Measurements from ENCODE around the gene BAX.
"Not testable (repeated sequence)": the region's sequence is repeated elsewhere in the genome, so short reads cannot be mapped to it uniquely, and the experiment has no call there.

Gene BAX

DNA sequence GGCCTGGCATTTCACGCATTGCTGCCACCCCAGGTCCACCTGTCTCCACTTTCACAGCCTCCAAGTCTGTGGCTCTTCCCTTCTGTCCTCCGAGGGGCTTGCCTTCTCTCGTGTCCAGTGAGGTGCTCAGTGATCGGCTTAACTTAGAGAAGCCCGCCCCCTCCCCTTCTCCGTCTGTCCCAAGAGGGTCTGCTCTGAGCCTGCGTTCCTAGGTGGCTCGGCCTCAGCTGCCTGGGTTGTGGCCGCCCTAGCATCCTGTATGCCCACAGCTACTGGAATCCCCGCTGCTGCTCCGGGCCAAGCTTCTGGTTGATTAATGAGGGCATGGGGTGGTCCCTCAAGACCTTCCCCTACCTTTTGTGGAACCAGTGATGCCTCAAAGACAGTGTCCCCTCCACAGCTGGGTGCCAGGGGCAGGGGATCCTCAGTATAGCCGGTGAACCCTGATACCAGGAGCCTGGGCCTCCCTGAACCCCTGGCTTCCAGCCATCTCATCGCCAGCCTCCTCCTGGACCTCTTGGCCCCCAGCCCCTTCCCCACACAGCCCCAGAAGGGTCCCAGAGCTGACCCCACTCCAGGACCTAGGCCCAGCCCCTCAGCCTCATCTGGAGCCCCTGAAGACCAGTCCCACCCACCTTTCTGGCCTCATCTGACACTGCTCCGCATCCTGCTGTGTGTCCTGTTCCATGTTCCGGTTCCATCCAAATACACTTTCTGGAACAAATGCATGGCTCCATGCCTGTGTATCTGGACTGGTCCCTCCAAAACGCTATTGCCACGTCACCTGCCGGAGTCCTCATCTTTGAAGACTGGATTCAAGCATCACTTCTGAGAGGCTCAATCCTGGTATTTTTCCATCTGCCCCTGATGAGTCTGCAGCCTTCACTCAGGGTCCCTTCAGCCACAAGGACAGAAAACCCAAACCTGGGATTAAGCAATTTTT, 31.9 kb upstream of the BAX start:
- no peak overlapping the region for H3K4me3 ChIP-seq (ENCODE audit: control insufficient read depth, low read depth, low read length)
- TF ChIP-seq, protein P1, sequence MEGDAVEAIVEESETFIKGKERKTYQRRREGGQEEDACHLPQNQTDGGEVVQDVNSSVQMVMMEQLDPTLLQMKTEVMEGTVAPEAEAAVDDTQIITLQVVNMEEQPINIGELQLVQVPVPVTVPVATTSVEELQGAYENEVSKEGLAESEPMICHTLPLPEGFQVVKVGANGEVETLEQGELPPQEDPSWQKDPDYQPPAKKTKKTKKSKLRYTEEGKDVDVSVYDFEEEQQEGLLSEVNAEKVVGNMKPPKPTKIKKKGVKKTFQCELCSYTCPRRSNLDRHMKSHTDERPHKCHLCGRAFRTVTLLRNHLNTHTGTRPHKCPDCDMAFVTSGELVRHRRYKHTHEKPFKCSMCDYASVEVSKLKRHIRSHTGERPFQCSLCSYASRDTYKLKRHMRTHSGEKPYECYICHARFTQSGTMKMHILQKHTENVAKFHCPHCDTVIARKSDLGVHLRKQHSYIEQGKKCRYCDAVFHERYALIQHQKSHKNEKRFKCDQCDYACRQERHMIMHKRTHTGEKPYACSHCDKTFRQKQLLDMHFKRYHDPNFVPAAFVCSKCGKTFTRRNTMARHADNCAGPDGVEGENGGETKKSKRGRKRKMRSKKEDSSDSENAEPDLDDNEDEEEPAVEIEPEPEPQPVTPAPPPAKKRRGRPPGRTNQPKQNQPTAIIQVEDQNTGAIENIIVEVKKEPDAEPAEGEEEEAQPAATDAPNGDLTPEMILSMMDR (IDR thresholded peaks at IDR 0.05; ENCODE audit: control insufficient read depth, insufficient read depth, low read depth, low read length, missing control alignments) = no peak
- DNase-seq (ENCODE audit: low read depth) = no peak

DNA sequence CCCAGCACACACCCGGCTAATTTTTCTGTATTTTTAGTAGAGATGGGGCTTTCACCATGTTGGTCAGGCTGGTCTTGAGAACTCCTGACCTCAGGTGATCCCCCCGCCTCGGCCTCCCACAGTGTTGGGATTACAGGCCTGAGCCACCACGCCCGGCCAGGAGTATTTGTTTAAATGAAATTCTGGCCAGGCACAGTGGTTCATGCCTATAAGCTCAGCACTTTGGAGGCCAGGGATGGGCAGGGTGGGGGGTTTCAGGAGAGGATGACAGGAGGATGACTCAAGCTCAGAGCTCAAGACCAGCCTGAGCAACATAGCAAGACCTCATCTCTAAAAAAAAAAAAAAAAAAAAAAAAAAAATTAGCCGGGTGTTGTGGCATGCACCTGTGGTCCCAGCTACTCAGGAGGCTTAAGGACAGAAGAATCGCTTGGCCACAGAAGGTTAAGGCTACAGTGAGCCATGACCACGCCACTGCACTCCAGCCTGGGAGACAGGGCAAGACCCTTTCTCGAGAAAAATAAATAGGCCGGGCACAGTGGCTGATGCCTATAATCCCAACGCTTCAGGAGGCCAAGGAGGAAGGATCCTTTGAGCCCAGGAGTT, 29.3 kb upstream of the BAX start:
- TF ChIP-seq, protein P1 (IDR thresholded peaks at IDR 0.05; ENCODE audit: control insufficient read depth, insufficient read depth, low read depth, low read length, missing control alignments) = no peak
- no peak overlapping the region for H3K4me3 ChIP-seq (ENCODE audit: control insufficient read depth, low read depth, low read length)
- peak; percentile 69 for DNase-seq (ENCODE audit: low read depth)

DNA sequence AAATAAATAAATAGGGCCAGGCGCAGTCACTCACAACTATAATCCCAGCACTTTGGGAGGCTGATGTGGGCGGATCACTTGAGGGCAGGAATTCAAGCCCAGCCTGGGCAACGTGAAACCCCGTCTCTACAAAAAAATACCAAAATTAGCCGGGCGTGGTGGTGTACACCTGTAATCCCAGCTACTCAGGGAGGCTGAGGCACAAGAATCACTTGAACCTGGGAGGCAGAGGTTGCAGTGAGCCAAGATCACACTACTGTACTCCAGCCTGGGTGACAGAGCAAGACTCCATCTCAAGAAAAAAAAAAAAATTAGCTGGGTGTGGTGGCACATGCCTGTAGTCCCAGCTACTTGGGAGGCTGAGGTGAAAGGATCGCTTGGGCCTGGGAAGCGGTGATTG, 28.8 kb upstream of the BAX start:
- DNase-seq (ENCODE audit: low read depth); H3K4me3 ChIP-seq (ENCODE audit: control insufficient read depth, low read depth, low read length): not testable (repeated sequence)

DNA sequence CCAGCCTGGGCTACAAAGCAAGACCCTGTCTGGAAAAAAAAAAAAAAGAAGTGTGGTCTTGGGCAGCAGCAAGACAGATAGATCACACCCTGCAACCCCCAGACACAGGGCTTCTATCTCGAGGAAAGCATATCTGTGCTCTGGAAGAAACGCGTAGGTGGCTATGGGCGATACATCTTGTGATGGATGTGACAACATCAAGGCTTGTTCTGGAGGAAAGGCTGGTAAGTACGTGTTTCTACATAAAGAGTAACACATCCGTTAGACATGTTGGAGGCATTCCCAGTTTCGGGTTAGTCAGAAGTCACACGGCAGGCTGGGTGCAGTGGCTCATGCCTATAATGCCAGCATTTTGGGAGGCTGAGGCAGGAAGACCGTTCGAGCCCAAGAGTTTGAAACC, 27.8 kb upstream of the BAX start:
- peak; percentile 94 for DNase-seq (ENCODE audit: low read depth)

DNA sequence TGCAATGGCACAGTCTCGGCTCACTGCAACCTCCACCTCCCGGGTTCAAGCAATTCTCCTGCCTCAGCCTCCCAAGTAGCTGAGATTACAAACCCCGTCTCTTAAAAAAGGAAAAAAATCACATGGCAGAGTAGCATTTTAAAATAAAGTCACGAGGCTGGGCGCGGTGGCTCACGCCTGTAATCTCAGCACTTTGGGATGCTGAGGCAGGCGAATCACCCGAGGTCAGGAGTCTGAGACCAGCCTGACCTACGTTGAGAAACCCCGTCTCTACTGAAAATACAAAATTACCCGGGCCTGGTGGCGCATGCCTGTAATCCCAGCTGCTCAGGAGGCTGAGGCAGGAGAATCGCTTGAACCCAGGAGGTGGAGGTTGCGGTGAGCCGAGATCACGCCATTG, 27.0 kb upstream of the BAX start:
- not testable (repeated sequence) for DNase-seq (ENCODE audit: low read depth); H3K4me3 ChIP-seq (ENCODE audit: control insufficient read depth, low read depth, low read length)

More for the DNA sequence above, 27.8 kb upstream of the BAX start:
- no peak overlapping the region for H3K4me3 ChIP-seq (ENCODE audit: control insufficient read depth, low read depth, low read length)
- TF ChIP-seq, protein P1 (IDR thresholded peaks at IDR 0.05; ENCODE audit: control insufficient read depth, insufficient read depth, low read depth, low read length, missing control alignments) = no peak

DNA sequence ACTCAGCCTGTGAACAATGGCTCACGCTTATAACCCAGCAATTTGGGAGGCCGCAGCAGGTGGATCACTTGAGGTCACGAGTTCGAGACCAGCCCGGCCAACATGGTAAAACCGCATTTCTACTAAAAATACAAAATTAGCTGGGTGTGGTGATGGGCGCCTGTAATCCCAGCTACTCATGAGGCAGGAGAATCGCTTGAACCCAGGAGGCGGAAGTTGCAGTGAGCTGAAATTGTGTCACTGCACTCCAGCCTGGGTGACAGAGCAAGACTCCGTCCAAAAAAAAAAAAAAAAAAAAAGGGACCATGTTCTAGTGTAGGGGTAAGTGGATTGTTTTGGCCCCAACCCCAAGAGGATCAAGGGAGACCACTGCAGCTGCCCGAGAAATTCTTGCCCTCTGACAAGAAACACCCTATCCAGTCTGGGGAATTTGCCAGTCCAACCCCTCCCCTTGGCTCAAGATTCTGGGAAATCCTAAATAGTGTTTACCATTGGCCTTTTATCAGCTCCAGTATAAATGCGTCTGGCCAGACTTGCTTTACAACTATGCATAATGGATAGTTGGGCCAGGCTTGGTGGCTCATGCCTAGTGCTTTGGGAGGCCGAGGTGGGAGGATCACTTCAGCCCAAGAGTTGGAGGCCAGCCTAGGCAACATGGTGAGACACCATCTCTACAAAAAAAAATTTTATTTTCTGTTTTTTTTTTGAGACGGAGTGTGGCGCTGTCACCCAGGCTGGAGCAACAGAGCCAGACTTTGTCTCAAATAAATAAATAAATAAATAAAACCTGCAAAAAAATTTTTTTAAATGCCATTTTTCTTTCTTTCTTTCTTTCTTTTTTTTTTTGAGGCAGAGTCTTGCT, 26.3 kb upstream of the BAX start:
- no peak for DNase-seq (ENCODE audit: low read depth)
- no peak overlapping the region for H3K4me3 ChIP-seq (ENCODE audit: control insufficient read depth, low read depth, low read length)
- TF ChIP-seq, protein P1 (IDR thresholded peaks at IDR 0.05; ENCODE audit: control insufficient read depth, insufficient read depth, low read depth, low read length, missing control alignments) = no peak

DNA sequence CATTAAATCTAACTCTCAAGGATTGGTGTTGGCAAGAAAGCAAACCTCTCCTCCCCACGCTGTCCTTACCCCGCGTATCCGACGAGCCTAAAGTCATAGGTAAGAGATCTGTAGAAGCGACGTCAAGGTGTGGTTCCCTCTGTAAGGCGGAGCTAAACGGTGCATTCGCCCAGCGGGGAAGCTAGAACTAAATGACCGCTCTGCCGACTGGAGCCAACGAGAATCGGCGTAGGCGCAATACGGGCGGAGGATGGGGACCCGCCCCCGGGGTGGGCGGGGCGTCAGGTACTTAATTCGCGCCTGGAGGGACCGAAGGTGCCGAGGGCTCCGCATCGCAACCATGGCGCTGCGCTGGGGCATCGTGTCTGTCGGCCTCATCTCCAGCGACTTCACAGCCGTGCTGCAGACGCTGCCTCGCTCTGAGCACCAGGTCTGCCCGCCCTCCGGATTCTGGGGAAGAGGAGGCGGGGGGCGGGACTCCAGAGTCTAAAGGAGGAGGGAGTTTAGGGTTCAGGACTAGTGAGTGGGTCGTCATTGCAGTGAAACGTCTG, 21.2 kb upstream of the BAX start, which contains the start of gene DHDH:
TSS of gene DHDH (plus strand) at position 318 of the 551 bp plus-strand sequence. CDS start at position 341, 23 bp downstream.
- peak within 1 kb of the TSS; percentile 52 for H3K4me3 ChIP-seq (ENCODE audit: control insufficient read depth, low read depth, low read length)
- DNase-seq (ENCODE audit: low read depth) = no peak
- TF ChIP-seq, protein P1 (IDR thresholded peaks at IDR 0.05; ENCODE audit: control insufficient read depth, insufficient read depth, low read depth, low read length, missing control alignments) = no peak
